ENCODE data around the gene PIN4. TPM values are rescaled to one million over a fixed set of nuclear protein-coding genes. Genes with fewer than 3 reads are reported as not detected.

Gene PIN4
- total and polyA plus RNA-seq, 5 experiments from 2014 or later: 10.8 to 32.5 (median 26.7) TPM

Other genes with a start within 250 kb of the PIN4 start
- under 1 TPM; 0.30 to 0.36 TPM for gene RTL5, start 49.8 kb upstream of the PIN4 start, total RNA-seq
- not detected for gene RTL5, start 49.8 kb upstream of the PIN4 start, polyA plus RNA-seq
- gene ERCC6L, start 57.3 kb downstream of the PIN4 start, total RNA-seq: under 1 TPM; 0.22 to 0.26 TPM
- gene ERCC6L, start 57.3 kb downstream of the PIN4 start, polyA plus RNA-seq: under 1 TPM; 0.24 to 0.51 (median 0.38) TPM
- 1,000 to 10,000 TPM; 1,451 to 1,521 TPM for gene RPS4X, start 95.5 kb downstream of the PIN4 start, total RNA-seq
- 1,000 to 10,000 TPM; 1,041 to 1,187 (median 1,156) TPM for gene RPS4X, start 95.5 kb downstream of the PIN4 start, polyA plus RNA-seq
- not detected for gene CITED1, start 124.2 kb downstream of the PIN4 start, total RNA-seq
- gene CITED1, start 124.2 kb downstream of the PIN4 start, polyA plus RNA-seq: not detected